DOHH2 (cell line): ENCODE measurements around the gene DDX41.
"Not testable (repeated sequence)": the region's sequence is repeated elsewhere in the genome, so short reads cannot be mapped to it uniquely, and the experiment has no call there.

Experiments
- H3F3A ChIP-seq: fragments of 200-600 bp; sonication (generic), shearing (Covaris generic); 2 replicates; pipeline ENCODE4 v1.6.0; 2016; ENCODE audit warnings: antibody characterized with exemption, mild to moderate bottlenecking; ENCODE audit not compliant: control insufficient read depth, insufficient read depth
- H3K27ac ChIP-seq: fragments of 200-600 bp; sonication (generic); 2 replicates; pipeline ENCODE4 v1.5.1; 2014; ENCODE audit warnings: low read depth, mild to moderate bottlenecking, low read length, moderate library complexity
- H3K27me3 ChIP-seq: fragments of 200-600 bp; sonication (generic); 2 replicates; pipeline ENCODE4 v1.6.1; 2014; ENCODE audit warnings: mild to moderate bottlenecking, low read length, mixed read lengths; ENCODE audit not compliant: control insufficient read depth
- H3K36me3 ChIP-seq: fragments of 200-600 bp; sonication (generic); 2 replicates; pipeline ENCODE4 v1.6.1; 2014; ENCODE audit warnings: mild to moderate bottlenecking, low read length, moderate library complexity, mixed read lengths; ENCODE audit not compliant: control insufficient read depth
- H3K4me1 ChIP-seq: fragments of 200-600 bp; sonication (generic); 2 replicates; pipeline ENCODE4 v1.6.1; 2014; ENCODE audit warnings: mild to moderate bottlenecking, low read length, mixed read lengths; ENCODE audit not compliant: control insufficient read depth
- H3K4me2 ChIP-seq: fragments of 200-600 bp; sonication (generic); 2 replicates; pipeline ENCODE4 v1.6.0; 2014; ENCODE audit warnings: mild to moderate bottlenecking, low read length, moderate library complexity
- H3K4me3 ChIP-seq: fragments of 200-600 bp; sonication (generic); 2 replicates; pipeline ENCODE4 v1.5.1; 2014; ENCODE audit warnings: mild to moderate bottlenecking, low read length, mixed read lengths
- H3K79me2 ChIP-seq: fragments of 200-600 bp; sonication (generic); 2 replicates; pipeline ENCODE4 v1.6.1; 2014; ENCODE audit warnings: mild to moderate bottlenecking, low read length, mixed read lengths; ENCODE audit not compliant: control insufficient read depth
- H3K9me2 ChIP-seq: fragments of 200-600 bp; sonication (generic); replicated peaks from 2 replicates; pipeline ENCODE4 v1.6.1; 2014; ENCODE audit warnings: mild to moderate bottlenecking, low read length, mixed read lengths; ENCODE audit not compliant: control insufficient read depth
- H3K9me3 ChIP-seq: fragments of 200-600 bp; sonication (generic); 2 replicates; pipeline ENCODE4 v1.6.1; 2014; ENCODE audit warnings: antibody characterized with exemption, low read length, mixed read lengths; ENCODE audit not compliant: control insufficient read depth, insufficient read depth
- H4K20me1 ChIP-seq: fragments of 200-600 bp; sonication (generic); 2 replicates; pipeline ENCODE4 v1.6.0; 2014; ENCODE audit warnings: low read depth, mild to moderate bottlenecking, antibody characterized with exemption, low read length, moderate library complexity; ENCODE audit not compliant: control insufficient read depth, insufficient read depth
- EZH2phosphoT487 ChIP-seq: fragments of 200-600 bp; sonication (generic); IDR thresholded peaks from 2 replicates; pipeline ENCODE4 v1.6.1; 2017; ENCODE audit warnings: borderline replicate concordance, mild to moderate bottlenecking, antibody characterized with exemption, low read length, moderate library complexity, mixed read lengths
- TF ChIP-seq, protein P1 (sequence below): fragments of 200-600 bp; sonication (generic); IDR thresholded peaks from one replicate; pipeline ENCODE4 v1.5.1; 2014; ENCODE audit warnings: antibody characterized with exemption, mild to moderate bottlenecking, low read depth, low read length; ENCODE audit not compliant: poor library complexity, severe bottlenecking

Gene DDX41

DNA sequence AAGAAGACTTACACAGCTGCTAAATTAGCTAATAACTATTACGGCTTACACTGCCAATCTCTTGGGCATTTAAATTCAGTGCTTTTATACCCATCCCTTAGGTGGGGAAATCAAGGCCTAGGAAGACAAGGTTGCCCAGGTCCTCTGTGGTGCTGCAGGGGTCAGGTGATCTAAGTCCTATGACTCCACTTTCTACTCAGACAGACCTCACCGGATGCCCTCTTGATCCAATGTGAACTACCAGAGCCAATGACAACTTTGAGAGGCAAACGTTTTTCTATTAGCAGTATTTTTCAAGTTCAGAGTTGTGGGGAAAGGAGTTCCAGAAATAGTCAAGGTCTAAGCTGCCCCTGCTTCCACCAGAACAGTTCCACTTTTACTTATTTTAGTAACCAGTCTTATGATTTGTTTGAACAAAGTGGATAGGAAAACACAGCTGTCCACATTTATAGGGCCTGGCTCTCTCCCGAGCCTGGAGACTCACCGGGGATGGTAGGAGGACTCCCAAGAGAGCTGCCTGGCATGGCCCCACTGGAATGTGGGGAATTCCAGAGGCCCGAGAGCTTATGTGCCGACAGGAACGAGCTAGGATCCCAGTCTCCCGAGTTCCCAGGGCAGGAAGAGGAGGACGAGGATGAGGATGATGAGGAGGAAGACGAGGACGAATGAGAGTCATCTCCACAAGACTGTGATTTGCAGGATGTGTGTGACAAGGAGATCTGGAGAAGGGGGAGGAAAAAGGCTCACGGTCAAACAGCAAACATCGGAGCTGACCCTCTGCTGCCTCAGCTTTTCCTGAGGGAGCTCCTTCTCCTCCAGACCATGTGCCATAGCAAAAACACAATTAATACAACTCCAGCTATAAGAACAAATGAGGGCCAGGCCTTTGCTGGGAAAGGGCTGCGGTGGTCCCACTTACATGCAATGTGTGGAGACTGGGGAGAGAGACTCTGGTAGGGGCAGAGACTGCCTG, 20.9 kb upstream of the DDX41 start:
- peaks cover 22% of the 10 kb centered on the region for H3K79me2 ChIP-seq
- H3K9me2 ChIP-seq: no peaks in the 10 kb centered on the region
- no peaks in the 10 kb centered on the region; the same call in 1 of the 2 replicates for H4K20me1 ChIP-seq
- no peaks in the 10 kb centered on the region for H3K4me1 ChIP-seq
- TF ChIP-seq, protein P1, sequence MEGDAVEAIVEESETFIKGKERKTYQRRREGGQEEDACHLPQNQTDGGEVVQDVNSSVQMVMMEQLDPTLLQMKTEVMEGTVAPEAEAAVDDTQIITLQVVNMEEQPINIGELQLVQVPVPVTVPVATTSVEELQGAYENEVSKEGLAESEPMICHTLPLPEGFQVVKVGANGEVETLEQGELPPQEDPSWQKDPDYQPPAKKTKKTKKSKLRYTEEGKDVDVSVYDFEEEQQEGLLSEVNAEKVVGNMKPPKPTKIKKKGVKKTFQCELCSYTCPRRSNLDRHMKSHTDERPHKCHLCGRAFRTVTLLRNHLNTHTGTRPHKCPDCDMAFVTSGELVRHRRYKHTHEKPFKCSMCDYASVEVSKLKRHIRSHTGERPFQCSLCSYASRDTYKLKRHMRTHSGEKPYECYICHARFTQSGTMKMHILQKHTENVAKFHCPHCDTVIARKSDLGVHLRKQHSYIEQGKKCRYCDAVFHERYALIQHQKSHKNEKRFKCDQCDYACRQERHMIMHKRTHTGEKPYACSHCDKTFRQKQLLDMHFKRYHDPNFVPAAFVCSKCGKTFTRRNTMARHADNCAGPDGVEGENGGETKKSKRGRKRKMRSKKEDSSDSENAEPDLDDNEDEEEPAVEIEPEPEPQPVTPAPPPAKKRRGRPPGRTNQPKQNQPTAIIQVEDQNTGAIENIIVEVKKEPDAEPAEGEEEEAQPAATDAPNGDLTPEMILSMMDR: no peak
- no peak for TF ChIP-seq EZH2phosphoT487
- no peak overlapping the region for H3K4me2 ChIP-seq
- H3K36me3 ChIP-seq: peaks cover 75% of the 10 kb centered on the region
- H3F3A ChIP-seq: 0 out of 2 replicates have a peak, but pooled peaks cover 3% of the 10 kb centered on the region
- no peak overlapping the region for H3K27ac ChIP-seq
- H3K9me3 ChIP-seq: no peaks in the 10 kb centered on the region
- H3K27me3 ChIP-seq: no peaks in the 10 kb centered on the region
- H3K4me3 ChIP-seq: no peak overlapping the region

DNA sequence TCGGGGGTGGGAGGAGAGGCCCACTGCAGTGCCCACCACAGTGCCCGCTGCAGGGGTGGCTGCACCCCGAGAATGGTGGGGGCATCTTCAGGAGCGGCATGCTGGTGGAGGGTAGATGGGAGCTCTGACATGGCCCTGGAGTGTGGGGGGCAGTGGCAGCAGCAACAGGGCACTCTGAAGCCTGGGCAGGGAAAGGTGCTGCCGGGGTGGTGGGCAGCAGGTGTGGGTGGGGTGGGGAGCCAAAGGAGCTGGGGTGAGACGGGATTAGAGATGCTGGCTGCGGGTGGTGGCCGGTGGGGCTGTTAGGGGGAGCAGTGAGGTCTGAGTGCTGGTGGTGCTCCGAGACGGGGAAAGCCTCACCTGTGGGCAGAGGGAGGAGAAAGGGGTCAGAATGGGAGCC, 19.6 kb upstream of the DDX41 start:
- H3K79me2 ChIP-seq: peaks cover 12% of the 10 kb centered on the region
- H3K4me3 ChIP-seq: no peak overlapping the region
- no peaks in the 10 kb centered on the region for H3K9me3 ChIP-seq
- H3K4me2 ChIP-seq: no peak overlapping the region
- H3K4me1 ChIP-seq: no peaks in the 10 kb centered on the region
- no peaks in the 10 kb centered on the region for H3K27me3 ChIP-seq
- H4K20me1 ChIP-seq: no peaks in the 10 kb centered on the region; the same call in 1 of the 2 replicates
- no peak overlapping the region for H3K27ac ChIP-seq
- H3K9me2 ChIP-seq: no peaks in the 10 kb centered on the region
- H3F3A ChIP-seq: 0 out of 2 replicates have a peak, but pooled peaks cover 3% of the 10 kb centered on the region
- peaks cover 78% of the 10 kb centered on the region for H3K36me3 ChIP-seq
- TF ChIP-seq, protein P1: no peak
- no peak for TF ChIP-seq EZH2phosphoT487

DNA sequence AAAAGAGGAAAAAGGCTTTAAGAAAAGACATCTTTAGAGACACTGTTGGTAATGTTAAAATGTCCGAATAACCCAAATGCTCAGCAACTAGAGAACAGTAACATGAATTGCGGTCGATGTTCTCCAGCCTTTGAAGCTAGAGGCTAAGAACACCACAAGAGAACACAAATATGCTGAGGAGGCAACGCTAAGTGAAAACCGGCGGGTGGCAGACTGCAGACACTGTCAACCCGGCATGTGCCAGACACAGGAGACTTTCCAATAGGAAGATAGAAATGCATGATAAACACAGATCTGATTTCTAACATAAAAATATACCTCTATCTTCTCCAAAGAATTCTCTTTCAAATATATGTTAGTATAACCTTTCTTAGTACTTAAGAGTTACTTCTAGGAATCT, 18.4 kb upstream of the DDX41 start:
- H3K27ac ChIP-seq: no peak overlapping the region
- H3K4me2 ChIP-seq: no peak overlapping the region
- H3K79me2 ChIP-seq: peaks cover 2% of the 10 kb centered on the region; the same call in 1 of the 2 replicates
- no peaks in the 10 kb centered on the region for H3K9me3 ChIP-seq
- no peaks in the 10 kb centered on the region for H4K20me1 ChIP-seq
- no peaks in the 10 kb centered on the region for H3K4me1 ChIP-seq
- H3K36me3 ChIP-seq: peaks cover 81% of the 10 kb centered on the region
- H3K4me3 ChIP-seq: no peak overlapping the region
- no peaks in the 10 kb centered on the region for H3K9me2 ChIP-seq
- H3K27me3 ChIP-seq: no peaks in the 10 kb centered on the region
- H3F3A ChIP-seq: no peaks in the 10 kb centered on the region
- no peak for TF ChIP-seq EZH2phosphoT487
- TF ChIP-seq, protein P1: no peak

DNA sequence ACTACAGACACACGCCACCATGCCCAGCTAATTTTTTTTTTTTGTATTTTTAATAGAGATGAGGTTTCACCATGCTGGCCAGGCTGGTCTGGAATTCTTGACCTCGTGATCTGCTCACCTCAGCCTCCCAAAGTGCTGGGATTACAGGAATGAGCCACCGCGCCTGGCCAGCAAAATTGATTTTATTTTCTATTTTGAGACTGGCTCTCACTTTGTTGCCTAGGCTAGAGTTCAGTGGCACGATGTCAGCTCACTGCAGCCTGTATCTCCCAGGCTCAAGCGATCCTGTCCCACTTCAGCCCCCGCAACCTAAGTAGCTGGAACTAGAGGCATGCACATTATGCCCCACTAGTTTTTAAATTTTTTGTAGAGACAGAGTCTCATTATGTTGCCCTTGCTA, 17.7 kb upstream of the DDX41 start:
- peaks cover 87% of the 10 kb centered on the region for H3K36me3 ChIP-seq
- not testable (repeated sequence) for H3K4me2 ChIP-seq, H3K9me3 ChIP-seq, H3K4me3 ChIP-seq, H3F3A ChIP-seq, H3K9me2 ChIP-seq, H3K4me1 ChIP-seq, H3K79me2 ChIP-seq, H4K20me1 ChIP-seq, H3K27ac ChIP-seq, H3K27me3 ChIP-seq
